Left kidney (tissue), 8 donors: ENCODE measurements around the gene CDC42BPG. TPM values are rescaled to one million over a fixed set of nuclear protein-coding genes. Genes with fewer than 3 reads are reported as not detected.

Experiments
- DNase-seq: peaks from one replicate; pipeline ENCODE4 v3.0.0-alpha.2; 2013
- long read RNA-seq, 8 donors: transcript quantifications; one replicate each; lab custom pipeline, GENCODE V29; 2026
- polyA plus RNA-seq: library from polyadenylated mRNA; unstranded; fragments of 120-200 nt; gene quantifications from one replicate; pipeline ENCODE4 v1.2.1, GENCODE V29; 2013; ENCODE audit not compliant: insufficient read length

CDC42BPG gene
- 5.4 TPM for polyA plus RNA-seq
- long read RNA-seq, donor 1: 0 reads
- long read RNA-seq, donor 2: 0 reads
- long read RNA-seq, donor 3: 0 reads
- long read RNA-seq, donor 4: 0 reads
- long read RNA-seq, donor 5, full-length matches to known transcripts: 1 of 1 reads
- long read RNA-seq, donor 5, partial matches to known transcripts: 0 of 1 reads
- long read RNA-seq, donor 5, other reads (novel, unspliced or antisense): 0 of 1 reads
- long read RNA-seq, donor 6: 0 reads
- long read RNA-seq, donor 7: 0 reads
- long read RNA-seq, donor 8: 0 reads

DNA sequence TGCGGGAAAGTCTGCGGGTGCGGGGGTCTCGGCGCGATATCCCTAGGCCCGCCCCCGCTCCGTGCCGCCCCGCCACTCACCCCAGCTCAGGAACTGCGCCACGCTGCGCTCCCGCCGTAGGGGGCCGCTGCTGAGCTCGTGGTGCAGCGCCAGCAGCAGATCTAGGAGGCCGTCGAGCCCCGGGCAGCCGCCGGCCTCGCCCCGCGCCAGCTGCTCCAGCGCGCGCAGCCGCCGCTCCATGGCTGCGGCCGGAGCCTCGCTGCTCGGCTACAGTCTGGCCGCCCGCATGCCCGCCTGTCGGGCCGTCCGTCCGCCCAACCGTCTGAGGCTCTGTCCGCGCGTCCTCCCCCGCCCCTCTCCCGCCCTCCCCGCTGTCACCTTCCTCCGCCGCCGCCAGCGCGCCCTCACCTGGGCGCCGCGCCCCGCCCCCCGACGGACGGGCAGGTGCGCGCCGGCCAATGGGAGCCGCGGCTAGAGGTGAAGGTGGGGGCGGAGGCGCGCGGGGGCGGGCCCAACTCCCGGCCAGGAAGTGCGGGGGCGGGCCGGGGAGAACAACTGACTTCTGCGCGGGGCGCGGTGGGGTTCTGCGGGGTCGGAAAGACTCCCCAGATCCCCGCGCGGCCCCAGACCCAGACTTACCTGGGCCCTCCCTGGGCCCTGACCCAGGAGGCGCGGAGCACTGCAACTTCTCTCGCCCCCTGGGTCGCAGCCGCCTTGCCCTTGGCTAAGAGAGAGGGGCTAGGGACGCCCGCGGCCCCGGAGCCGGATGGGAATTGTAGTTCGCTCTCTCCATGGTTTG lies at the start of gene CDC42BPG:
Gene CDC42BPG (minus strand): TSS at position 324 of the 799 bp plus-strand sequence. CDS start 84 bp downstream, at position 240.
- DNase-seq: peak; percentile 64

GRCh38 chr11:64893194-64894069 lies 49.0 kb upstream of the CDC42BPG start:
- no peak for DNase-seq

- DNase-seq: no peak
These were observed 48.4 kb upstream of the CDC42BPG start for GRCh38 chr11:64892838-64893193.

- no peak for DNase-seq
These were observed 48.0 kb upstream of the CDC42BPG start for GRCh38 chr11:64892411-64892831.

DNA sequence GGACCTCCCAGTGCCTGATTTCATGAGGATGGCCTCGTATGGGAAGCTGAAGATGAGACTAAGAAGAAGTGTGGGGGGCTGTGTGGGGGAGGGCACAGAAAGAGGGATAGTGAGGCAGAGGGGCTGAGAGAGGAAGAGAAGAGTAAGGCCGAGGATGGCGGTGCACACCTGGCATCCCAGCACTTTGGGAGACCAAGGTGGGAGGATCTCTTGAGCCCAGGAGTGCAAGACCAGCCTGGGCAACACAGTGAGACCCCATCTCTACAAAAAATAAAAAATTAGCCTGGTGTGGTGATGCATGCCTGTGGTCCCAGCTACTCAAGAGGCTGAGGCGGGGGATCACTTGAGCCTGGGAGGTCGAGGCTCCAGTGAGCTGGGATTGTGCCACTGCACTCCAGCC lies 47.4 kb upstream of the CDC42BPG start:
- no peak for DNase-seq

- DNase-seq: no peak
These were observed 46.9 kb upstream of the CDC42BPG start for GRCh38 chr11:64891215-64891848.

- no peak for DNase-seq
These were observed 46.1 kb upstream of the CDC42BPG start for GRCh38 chr11:64890522-64890939.

- no peak for DNase-seq
These were observed 44.5 kb upstream of the CDC42BPG start for GRCh38 chr11:64888729-64889511.

GRCh38 chr11:64888406-64888728 lies 43.9 kb upstream of the CDC42BPG start:
- no peak for DNase-seq

GRCh38 chr11:64887757-64888405 lies 43.4 kb upstream of the CDC42BPG start:
- peak; percentile 68 for DNase-seq

GRCh38 chr11:64887234-64887756 lies 42.8 kb upstream of the CDC42BPG start:
- no peak for DNase-seq

GRCh38 chr11:64885367-64886286 lies 41.2 kb upstream of the CDC42BPG start:
- DNase-seq: no peak

GRCh38 chr11:64884019-64884418 lies 39.6 kb upstream of the CDC42BPG start:
- no peak for DNase-seq

DNA sequence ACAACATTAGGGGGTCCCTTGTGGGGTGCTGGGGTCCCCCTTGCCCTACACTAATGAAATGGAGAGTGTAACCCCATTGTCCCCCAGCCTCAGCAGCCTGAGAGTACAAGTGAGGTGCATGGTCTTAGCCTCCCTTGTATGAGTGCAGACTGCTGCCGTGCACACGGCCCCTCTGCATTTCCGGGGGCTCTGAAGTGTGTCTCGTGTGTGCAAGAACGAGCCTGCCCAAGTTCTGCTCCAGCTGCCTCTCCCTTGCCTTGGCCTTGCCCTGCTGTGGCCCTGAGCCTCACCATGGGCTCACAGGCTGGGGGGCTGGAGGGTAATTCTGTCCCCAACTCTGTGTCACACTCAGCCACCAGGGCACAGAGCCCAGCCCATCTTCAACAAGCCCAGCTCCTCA lies 39.1 kb upstream of the CDC42BPG start:
- no peak for DNase-seq

DNA sequence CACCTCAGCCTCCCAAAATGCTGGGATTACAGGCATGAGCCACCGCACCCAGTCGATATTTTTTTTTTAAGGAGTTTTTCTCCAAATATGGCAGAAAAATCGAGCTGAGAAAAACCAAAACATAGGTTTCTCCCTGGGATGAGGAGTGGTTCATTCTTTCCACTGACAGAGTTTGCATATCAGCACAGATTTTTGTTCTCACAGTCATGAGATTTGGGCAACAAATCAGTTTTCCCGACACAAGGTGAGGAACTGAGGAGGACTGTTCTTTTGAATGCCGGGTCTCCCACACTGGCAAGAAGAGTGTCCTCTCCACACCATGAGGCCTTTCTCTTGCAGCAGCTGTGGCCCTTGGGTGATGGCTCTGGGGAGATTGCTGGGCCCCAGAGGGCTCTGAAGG lies 37.8 kb upstream of the CDC42BPG start:
- no peak for DNase-seq

DNA sequence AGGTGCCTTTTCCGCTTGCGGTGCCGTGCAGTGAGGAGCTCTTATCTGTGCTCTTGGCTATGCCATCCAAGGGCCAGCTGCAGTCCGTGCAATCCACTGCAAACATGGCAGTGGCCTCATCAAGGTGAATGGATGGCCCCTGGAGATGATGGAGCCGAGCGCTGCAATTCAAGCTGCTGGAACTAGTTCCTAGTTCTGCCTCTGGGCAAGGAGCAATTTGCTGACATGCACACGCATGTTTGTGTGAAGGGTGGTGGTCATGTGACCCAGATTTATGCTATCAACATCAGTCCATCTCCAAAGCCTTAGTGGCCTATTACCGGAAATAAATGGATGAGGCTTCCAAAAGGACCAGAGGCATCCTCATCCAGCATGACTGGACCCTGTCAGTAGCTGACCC lies 37.0 kb upstream of the CDC42BPG start:
- DNase-seq: no peak

DNA sequence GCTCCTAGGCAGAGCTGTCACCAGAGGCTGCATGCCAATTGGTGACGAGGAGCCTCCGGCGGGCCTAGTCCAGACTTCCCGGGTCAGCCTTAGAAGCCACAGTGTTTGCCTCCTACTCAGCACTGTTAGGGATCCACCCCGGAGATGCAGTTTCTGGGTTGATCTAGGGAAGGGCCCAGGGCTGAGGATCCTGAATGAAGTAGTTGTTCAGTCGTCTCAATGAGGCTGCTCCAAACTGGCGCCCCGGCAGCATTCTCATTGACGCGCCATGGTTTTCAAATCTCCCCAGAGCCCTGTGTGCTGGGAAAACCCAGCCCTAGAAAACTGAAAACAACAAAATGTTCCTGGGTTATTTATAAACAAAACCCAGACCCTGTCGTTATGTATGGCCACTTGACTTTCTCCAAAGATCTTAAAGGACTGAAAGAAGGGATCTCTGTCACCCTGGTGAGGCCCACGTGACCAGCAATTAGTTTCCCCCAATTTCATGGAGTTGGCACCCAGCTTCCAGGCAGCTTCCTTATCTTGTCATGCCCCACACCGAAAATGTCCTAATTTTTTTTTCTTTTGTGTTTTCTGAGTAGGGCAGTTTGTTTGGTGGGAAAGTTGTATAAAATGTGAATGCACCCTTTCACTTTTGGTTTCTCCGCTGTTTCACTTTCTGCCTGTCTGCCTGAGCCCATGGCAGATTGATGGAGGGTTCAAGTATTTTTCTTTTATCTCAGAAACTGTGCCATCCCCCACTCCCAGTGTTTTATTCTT lies 36.0 kb upstream of the CDC42BPG start:
- no peak for DNase-seq

DNA sequence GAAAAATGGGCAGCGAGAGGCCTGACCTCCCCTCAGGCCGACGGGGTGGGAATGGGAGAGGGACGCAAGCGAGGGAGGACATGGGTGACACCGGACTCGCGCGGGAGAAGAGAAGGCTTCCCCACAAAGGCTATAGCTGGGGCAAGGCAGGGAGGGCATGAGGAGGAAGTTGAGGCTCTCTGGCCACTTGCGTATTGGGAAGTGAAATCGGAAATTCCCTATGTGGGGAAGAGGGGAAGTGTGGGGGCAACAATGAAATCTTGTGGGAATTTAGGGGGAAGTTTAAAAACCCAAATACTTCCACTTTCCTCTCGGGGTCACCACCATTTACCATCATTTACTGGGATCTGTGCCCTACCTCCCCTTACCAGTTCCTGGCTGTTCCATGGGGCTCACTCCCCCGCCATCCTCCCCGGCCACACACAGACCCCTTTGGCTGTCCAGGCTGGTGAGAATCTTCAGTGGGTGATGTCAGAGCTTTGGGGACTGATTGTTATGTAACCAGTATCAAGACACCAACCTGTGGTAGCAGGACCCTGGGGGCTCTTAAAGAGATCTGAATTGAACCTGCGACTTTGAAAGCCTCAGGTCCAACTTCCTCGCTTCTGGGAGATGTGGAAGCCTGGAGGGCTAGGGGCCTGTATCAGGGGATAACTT lies 34.9 kb upstream of the CDC42BPG start:
- no peak for DNase-seq
